NCI-H1417 (cell line): ENCODE results near the gene FRMD3.

ENCODE experiments used
- DNase-seq, 3 experiments: peaks; one replicate each; lab custom pipeline; 2025; lab: John Stamatoyannopoulos, UW

FRMD3 gene

GRCh38 chr9:83336706-83337105 is 201.5 kb downstream of the FRMD3 start:
- DNase-seq = peak in 1 of 3 experiments; percentile 35

- peak; percentile 59 to 91 (median 68) for DNase-seq
Measured at GRCh38 chr9:83334320-83334719, 203.9 kb downstream of the FRMD3 start.

GRCh38 chr9:83330207-83331196 is 207.7 kb downstream of the FRMD3 start:
- DNase-seq = no peak

GRCh38 chr9:83327750-83328622 is 210.2 kb downstream of the FRMD3 start:
- no peak for DNase-seq

GRCh38 chr9:83327323-83327722 is 210.9 kb downstream of the FRMD3 start:
- no peak for DNase-seq

- no peak for DNase-seq
Measured at GRCh38 chr9:83323148-83323547, 215.1 kb downstream of the FRMD3 start.

- DNase-seq = no peak
Measured at GRCh38 chr9:83322438-83322837, 215.8 kb downstream of the FRMD3 start.

- DNase-seq = peak in 1 of 3 experiments; percentile 10
Measured at GRCh38 chr9:83317244-83317643, 221.0 kb downstream of the FRMD3 start.

GRCh38 chr9:83315649-83316048 is 222.6 kb downstream of the FRMD3 start:
- no peak for DNase-seq

- DNase-seq = peak in 2 of 3 experiments; percentile 21 to 67
Measured at GRCh38 chr9:83313781-83314180, 224.4 kb downstream of the FRMD3 start.

GRCh38 chr9:83312537-83312936 is 225.7 kb downstream of the FRMD3 start:
- DNase-seq = peak in 2 of 3 experiments; percentile 64 to 84

- DNase-seq = no peak
Measured at GRCh38 chr9:83307066-83307724, 231.0 kb downstream of the FRMD3 start.

GRCh38 chr9:83304686-83305085 is 233.5 kb downstream of the FRMD3 start:
- DNase-seq = no peak

GRCh38 chr9:83299571-83299970 is 238.6 kb downstream of the FRMD3 start:
- DNase-seq = peak in 1 of 3 experiments; percentile 21

- no peak for DNase-seq
Measured at GRCh38 chr9:83299094-83299493, 239.1 kb downstream of the FRMD3 start.

GRCh38 chr9:83296123-83296522 is 242.1 kb downstream of the FRMD3 start:
- no peak for DNase-seq

GRCh38 chr9:83294816-83295215 is 243.4 kb downstream of the FRMD3 start:
- DNase-seq = no peak

- DNase-seq = no peak
Measured at GRCh38 chr9:83291196-83291595, 247.0 kb downstream of the FRMD3 start.

- no peak for DNase-seq
Measured at GRCh38 chr9:83290692-83291091, 247.5 kb downstream of the FRMD3 start.

- DNase-seq = no peak
Measured at GRCh38 chr9:83287021-83287420, 251.2 kb downstream of the FRMD3 start.

GRCh38 chr9:83285445-83286225 is 252.6 kb downstream of the FRMD3 start:
- no peak for DNase-seq
